DMS 273 (cell line): Measurements from ENCODE around the gene STAG3.
"Not testable (repeated sequence)": the region's sequence is repeated elsewhere in the genome, so short reads cannot be mapped to it uniquely, and the experiment has no call there.

Experiments
- DNase-seq: peaks from one replicate; lab custom pipeline; 2025; ENCODE audit not compliant: unreplicated experiment; lab: John Stamatoyannopoulos, UW

Gene STAG3

GRCh38 chr7:100173806-100174495 is 3.8 kb upstream of the STAG3 start:
- DNase-seq: no peak

GRCh38 chr7:100174582-100174981 is 3.1 kb upstream of the STAG3 start:
- no peak for DNase-seq

GRCh38 chr7:100175296-100175935 is 2.3 kb upstream of the STAG3 start:
- DNase-seq: no peak

- no peak for DNase-seq
Measured at GRCh38 chr7:100176096-100177044, 1.3 kb upstream of the STAG3 start.

GRCh38 chr7:100180084-100180483 is 2.4 kb downstream of the STAG3 start:
- DNase-seq: not testable (repeated sequence)

- DNase-seq: not testable (repeated sequence)
Measured at GRCh38 chr7:100182616-100183015, 4.9 kb downstream of the STAG3 start.

GRCh38 chr7:100183090-100183489 is 5.4 kb downstream of the STAG3 start:
- DNase-seq: not testable (repeated sequence)

GRCh38 chr7:100185726-100186125 is 8.0 kb downstream of the STAG3 start:
- peak; percentile 86 for DNase-seq

GRCh38 chr7:100189061-100189460 is 11.3 kb downstream of the STAG3 start:
- DNase-seq: no peak

- peak; percentile 67 for DNase-seq
Measured at GRCh38 chr7:100190048-100190711, 12.5 kb downstream of the STAG3 start.

- DNase-seq: no peak
Measured at GRCh38 chr7:100191775-100192174, 14.1 kb downstream of the STAG3 start.

- DNase-seq: not testable (repeated sequence)
Measured at GRCh38 chr7:100192281-100192862, 14.7 kb downstream of the STAG3 start.

GRCh38 chr7:100192969-100193368 is 15.3 kb downstream of the STAG3 start:
- no peak for DNase-seq

- DNase-seq: no peak
Measured at GRCh38 chr7:100195222-100195621, 17.5 kb downstream of the STAG3 start.

GRCh38 chr7:100195901-100196322 is 18.2 kb downstream of the STAG3 start:
- DNase-seq: not testable (repeated sequence)

- DNase-seq: no peak
Measured at GRCh38 chr7:100198266-100198665, 20.5 kb downstream of the STAG3 start.

- no peak for DNase-seq
Measured at GRCh38 chr7:100200693-100201092, 23.0 kb downstream of the STAG3 start.

- no peak for DNase-seq
Measured at GRCh38 chr7:100204454-100204853, 26.7 kb downstream of the STAG3 start.

- no peak for DNase-seq
Measured at GRCh38 chr7:100208911-100209408, 31.2 kb downstream of the STAG3 start.

- no peak for DNase-seq
Measured at GRCh38 chr7:100209493-100209892, 31.8 kb downstream of the STAG3 start.
